WTC11 (cell line): Measurements from ENCODE around the gene TEFM. TPM values are rescaled to one million over a fixed set of nuclear protein-coding genes. Genes with fewer than 3 reads are reported as not detected.
"Not testable (repeated sequence)": the region's sequence is repeated elsewhere in the genome, so short reads cannot be mapped to it uniquely, and the experiment has no call there.

ENCODE experiments used
- ATAC-seq: fragments of 200-7000 bp; cut with Tn5 transposase; 2 replicates; pipeline ENCODE4 v1.10.0; 2021; ENCODE audit warnings: mild to moderate bottlenecking, moderate library complexity
- CTCF ChIA-PET: fragments of 300-600 bp; sonication (Branson Sonifier 250); formaldehyde crosslinking; loops from one replicate; lab custom pipeline; 2021; ENCODE audit warnings: antibody characterized with exemption; lab: Charles Lee
- POLR2A ChIA-PET: fragments of 350-600 bp; sonication (Branson Sonifier 250); formaldehyde crosslinking; loops from one replicate; lab custom pipeline; 2021; ENCODE audit warnings: antibody characterized with exemption; lab: Charles Lee
- DNase-seq: peaks from one replicate; pipeline ENCODE4 v3.0.0; 2021; ENCODE audit warnings: low spot score
- H3K27ac Mint-ChIP-seq: 2 replicates; pipeline ENCODE4 v1.8.0; 2021; ENCODE audit warnings: mixed read lengths
- H3K27me3 Mint-ChIP-seq: 2 replicates; pipeline ENCODE4 v1.8.0; 2021; ENCODE audit warnings: low read depth, mild to moderate bottlenecking, moderate library complexity, mixed read lengths
- H3K36me3 Mint-ChIP-seq: 2 replicates; pipeline ENCODE4 v1.8.0; 2021; ENCODE audit warnings: mixed read lengths
- H3K4me1 Mint-ChIP-seq: 2 replicates; pipeline ENCODE4 v1.8.0; 2022; ENCODE audit warnings: mixed read lengths
- H3K4me3 Mint-ChIP-seq: 2 replicates; pipeline ENCODE4 v1.8.0; 2021; ENCODE audit warnings: mild to moderate bottlenecking, moderate library complexity, mixed read lengths
- H3K9me3 Mint-ChIP-seq: 2 replicates; pipeline ENCODE4 v1.8.0; 2021; ENCODE audit warnings: mixed read lengths
- ATF2 ChIP-seq: sonication (generic); formaldehyde crosslinking; IDR thresholded peaks from 2 replicates; pipeline ENCODE4 v1.8.1; 2022; ENCODE audit warnings: low read depth, missing genetic modification reagents, borderline replicate concordance
- E2F4 ChIP-seq: sonication (generic); formaldehyde crosslinking; IDR thresholded peaks from 2 replicates; pipeline ENCODE4 v1.8.1; 2022; ENCODE audit warnings: low read depth, mild to moderate bottlenecking, moderate library complexity, missing genetic modification reagents, borderline replicate concordance
- EMX1 ChIP-seq: fragments of 250-450 bp; sonication (Bioruptor Pico); IDR thresholded peaks from 2 replicates; pipeline ENCODE4 v1.8.0; 2021; ENCODE audit warnings: mild to moderate bottlenecking
- FOXP1 ChIP-seq: sonication (generic); formaldehyde crosslinking; IDR thresholded peaks from 2 replicates; pipeline ENCODE4 v1.8.0; 2022; ENCODE audit warnings: missing genetic modification reagents, mild to moderate bottlenecking, moderate library complexity, borderline replicate concordance
- HMGXB4 ChIP-seq: sonication (generic); formaldehyde crosslinking; IDR thresholded peaks from 2 replicates; pipeline ENCODE4 v1.8.1; 2023; ENCODE audit warnings: mild to moderate bottlenecking, moderate library complexity, missing genetic modification reagents
- OVOL2 ChIP-seq: fragments of 250-450 bp; sonication (Bioruptor Pico); IDR thresholded peaks from 2 replicates; pipeline ENCODE4 v1.9.0; 2021; ENCODE audit warnings: mild to moderate bottlenecking, borderline replicate concordance
- TCF7 ChIP-seq: sonication (generic); formaldehyde crosslinking; IDR thresholded peaks from 2 replicates; pipeline ENCODE4 v1.8.0; 2022; ENCODE audit warnings: mild to moderate bottlenecking, low read depth, missing genetic modification reagents, moderate library complexity
- ZBTB21 ChIP-seq: sonication (generic); formaldehyde crosslinking; IDR thresholded peaks from 2 replicates; pipeline ENCODE4 v1.8.1; 2023; ENCODE audit warnings: mild to moderate bottlenecking, missing genetic modification reagents, borderline replicate concordance
- ZNF532 ChIP-seq: fragments of 250-450 bp; sonication (Bioruptor Pico); IDR thresholded peaks from 2 replicates; pipeline ENCODE4 v1.9.0; 2021; ENCODE audit warnings: mild to moderate bottlenecking, borderline replicate concordance
- total RNA-seq: library from RNA; stranded (reverse); gene quantifications from 3 replicates; pipeline ENCODE4 v1.2.3, GENCODE V29; 2021
- TF ChIP-seq, protein P1 (sequence below): sonication (generic); formaldehyde crosslinking; IDR thresholded peaks from 2 replicates; pipeline ENCODE4 v1.8.1; 2022; ENCODE audit warnings: mild to moderate bottlenecking, missing genetic modification reagents, moderate library complexity, borderline replicate concordance
- TF ChIP-seq, protein P2 (sequence below): sonication (generic); formaldehyde crosslinking; IDR thresholded peaks from 2 replicates; pipeline ENCODE4 v1.8.1; 2022; ENCODE audit warnings: missing genetic modification reagents, borderline replicate concordance

The TEFM gene
- total RNA-seq, 1 experiment from 2014 or later = 12.3 TPM

GRCh38 chr17:30939051-30939689, 33.1 kb upstream of the TEFM start (continued):
- TF ChIP-seq, protein P1, sequence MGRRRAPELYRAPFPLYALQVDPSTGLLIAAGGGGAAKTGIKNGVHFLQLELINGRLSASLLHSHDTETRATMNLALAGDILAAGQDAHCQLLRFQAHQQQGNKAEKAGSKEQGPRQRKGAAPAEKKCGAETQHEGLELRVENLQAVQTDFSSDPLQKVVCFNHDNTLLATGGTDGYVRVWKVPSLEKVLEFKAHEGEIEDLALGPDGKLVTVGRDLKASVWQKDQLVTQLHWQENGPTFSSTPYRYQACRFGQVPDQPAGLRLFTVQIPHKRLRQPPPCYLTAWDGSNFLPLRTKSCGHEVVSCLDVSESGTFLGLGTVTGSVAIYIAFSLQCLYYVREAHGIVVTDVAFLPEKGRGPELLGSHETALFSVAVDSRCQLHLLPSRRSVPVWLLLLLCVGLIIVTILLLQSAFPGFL (CRISPR knock-in tag) = no peak
- TF ChIP-seq TCF7 = no peak
- TF ChIP-seq HMGXB4 = no peak
- no peak for TF ChIP-seq OVOL2
- no peak for TF ChIP-seq EMX1 (CRISPR knock-in tag)
- TF ChIP-seq, protein P2, sequence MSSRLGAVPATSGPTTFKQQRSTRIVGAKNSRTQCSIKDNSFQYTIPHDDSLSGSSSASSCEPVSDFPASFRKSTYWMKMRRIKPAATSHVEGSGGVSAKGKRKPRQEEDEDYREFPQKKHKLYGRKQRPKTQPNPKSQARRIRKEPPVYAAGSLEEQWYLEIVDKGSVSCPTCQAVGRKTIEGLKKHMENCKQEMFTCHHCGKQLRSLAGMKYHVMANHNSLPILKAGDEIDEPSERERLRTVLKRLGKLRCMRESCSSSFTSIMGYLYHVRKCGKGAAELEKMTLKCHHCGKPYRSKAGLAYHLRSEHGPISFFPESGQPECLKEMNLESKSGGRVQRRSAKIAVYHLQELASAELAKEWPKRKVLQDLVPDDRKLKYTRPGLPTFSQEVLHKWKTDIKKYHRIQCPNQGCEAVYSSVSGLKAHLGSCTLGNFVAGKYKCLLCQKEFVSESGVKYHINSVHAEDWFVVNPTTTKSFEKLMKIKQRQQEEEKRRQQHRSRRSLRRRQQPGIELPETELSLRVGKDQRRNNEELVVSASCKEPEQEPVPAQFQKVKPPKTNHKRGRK (CRISPR knock-in tag) = no peak

DNA sequence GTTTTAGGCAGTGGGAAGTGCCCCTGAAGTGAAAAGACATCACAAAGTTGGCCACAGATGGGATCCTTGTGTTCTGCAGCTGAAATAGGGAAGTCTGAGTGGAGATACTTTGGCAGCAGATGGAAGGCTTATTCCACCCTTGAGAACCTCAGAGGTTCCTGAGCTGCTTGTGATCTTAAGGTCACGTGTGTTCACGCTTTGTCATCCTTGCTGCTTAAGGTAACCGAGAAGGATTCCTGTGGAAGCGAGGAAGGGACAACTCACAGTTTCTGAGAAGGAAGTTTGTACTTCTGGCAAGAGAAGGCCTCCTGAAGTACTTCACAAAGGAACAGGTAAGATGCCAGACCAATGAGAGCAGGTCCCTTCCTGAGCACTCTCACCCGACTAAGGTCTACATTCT, 27.9 kb upstream of the TEFM start:
- no peak overlapping the region for H3K4me3 Mint-ChIP-seq
- ChIA-PET CTCF (no interaction called here), POLR2A (interaction anchor here (1.2 kb wide), 1 partner anchor 27 kb away, joined by 3 read pairs; no protein-coding TSS in a partner anchor)
- H3K27ac Mint-ChIP-seq = no peak overlapping the region
- DNase-seq = no peak
- TF ChIP-seq E2F4 (CRISPR knock-in tag) = no peak
- no peak for TF ChIP-seq ZNF532 (CRISPR knock-in tag)
- TF ChIP-seq ZBTB21 (CRISPR knock-in tag) = no peak
- TF ChIP-seq ATF2 = no peak
- no peak for TF ChIP-seq FOXP1
- TF ChIP-seq, all 79 proteins: peak for 0
- H3K9me3 Mint-ChIP-seq = no peaks in the 10 kb centered on the region
- H3K4me1 Mint-ChIP-seq = no peaks in the 10 kb centered on the region
- H3K27me3 Mint-ChIP-seq = no peaks in the 10 kb centered on the region; the same call in 1 of the 2 replicates
- H3K36me3 Mint-ChIP-seq = no peaks in the 10 kb centered on the region
- no peak for ATAC-seq

DNA sequence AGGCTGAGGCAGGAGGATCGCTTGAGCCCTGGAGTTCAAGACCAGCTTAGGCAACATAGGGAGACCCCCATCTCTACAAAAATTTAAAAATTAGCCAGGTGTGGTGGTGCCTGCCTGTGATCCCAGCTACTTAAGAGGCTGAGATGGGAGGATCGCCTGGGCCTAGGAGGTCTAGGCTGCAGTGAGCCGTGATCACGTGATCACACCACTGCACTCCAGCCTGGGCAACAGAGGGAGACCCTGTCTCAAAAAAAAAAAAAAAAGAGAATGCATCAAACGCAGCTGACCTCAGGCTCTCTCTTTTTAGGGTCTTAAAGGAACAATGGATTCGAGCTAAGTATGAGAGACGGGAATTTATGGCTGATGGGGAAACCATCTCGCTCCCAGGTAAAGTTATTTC, 25.5 kb upstream of the TEFM start:
- H3K4me3 Mint-ChIP-seq, H3K27me3 Mint-ChIP-seq, POLR2A ChIA-PET, H3K36me3 Mint-ChIP-seq, H3K9me3 Mint-ChIP-seq, CTCF ChIA-PET, H3K27ac Mint-ChIP-seq, DNase-seq, ATAC-seq, H3K4me1 Mint-ChIP-seq: not testable (repeated sequence)
